Activated CD4-positive, alpha-beta T cell treated with anti-CD3 and anti-CD28 coated beads, Interleukin-2, amount 10 ng/mL, durations not matched to agents 24 days and 14 days (primary cell): ENCODE measurements around the gene FOXI3. TPM values are rescaled to one million over a fixed set of nuclear protein-coding genes. Genes with fewer than 3 reads are reported as not detected.

ENCODE experiments used
- DNase-seq: peaks from one replicate; pipeline ENCODE4 v3.0.0; 2022
- H3K27ac Mint-ChIP-seq: one replicate; pipeline ENCODE4 v1.8.0; 2022; ENCODE audit warnings: mild to moderate bottlenecking, mixed read lengths
- H3K27me3 Mint-ChIP-seq: one replicate; pipeline ENCODE4 v1.8.0; 2022; ENCODE audit warnings: mixed read lengths
- H3K36me3 Mint-ChIP-seq: one replicate; pipeline ENCODE4 v1.8.0; 2022; ENCODE audit warnings: low read depth, mild to moderate bottlenecking, mixed read lengths
- H3K4me1 Mint-ChIP-seq: one replicate; pipeline ENCODE4 v1.8.0; 2021; ENCODE audit warnings: mixed read lengths
- H3K4me3 Mint-ChIP-seq: one replicate; pipeline ENCODE4 v1.8.0; 2022; ENCODE audit warnings: mild to moderate bottlenecking, moderate library complexity, mixed read lengths
- H3K9me3 Mint-ChIP-seq: one replicate; pipeline ENCODE4 v1.8.0; 2021; ENCODE audit warnings: mixed read lengths
- intact Hi-C: fragments of 100-400 bp; cut with micrococcal nuclease; formaldehyde crosslinking; loops from one replicate; pipeline ENCODE4 v1.15.1; 2023
- total RNA-seq: library from RNA; stranded (reverse); gene quantifications from 2 replicates; pipeline ENCODE4 v1.2.3, GENCODE V29; 2022

FOXI3 gene
- total RNA-seq: not detected in 2 replicates

DNA sequence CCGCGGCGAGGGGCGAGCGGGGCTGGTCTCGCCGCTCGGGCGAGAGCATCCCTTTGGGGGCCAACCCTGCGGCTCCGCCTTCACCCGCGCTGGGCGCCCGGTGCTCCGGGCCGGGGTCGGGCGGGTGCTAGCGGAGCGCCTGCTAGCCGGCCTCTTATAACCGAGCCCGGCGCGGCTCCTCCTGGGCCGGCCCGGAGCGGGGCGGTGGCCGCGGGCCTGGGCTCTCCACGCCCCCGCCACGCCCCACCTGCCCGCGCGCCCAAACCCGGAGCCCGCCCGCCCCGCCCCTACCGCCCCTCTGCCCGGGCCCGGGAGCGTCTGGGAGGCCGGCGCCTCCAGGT lies at the start of gene FOXI3:
Gene FOXI3 (minus strand): TSS at position 129 of the 341 bp plus-strand sequence. CDS start 158 bp downstream, outside the sequence.
- H3K9me3 Mint-ChIP-seq: no peaks in the 10 kb centered on the region
- intact Hi-C loops: no loop called here
- peaks cover 4% of the 10 kb centered on the region for H3K4me1 Mint-ChIP-seq
- H3K4me3 Mint-ChIP-seq: peak within 1 kb of the TSS; percentile 76
- H3K27me3 Mint-ChIP-seq: peaks cover 58% of the 10 kb centered on the region
- peak; percentile 59 for DNase-seq
- no peaks in the 10 kb centered on the region for H3K36me3 Mint-ChIP-seq
- H3K27ac Mint-ChIP-seq: no peak within 1 kb of the TSS

DNA sequence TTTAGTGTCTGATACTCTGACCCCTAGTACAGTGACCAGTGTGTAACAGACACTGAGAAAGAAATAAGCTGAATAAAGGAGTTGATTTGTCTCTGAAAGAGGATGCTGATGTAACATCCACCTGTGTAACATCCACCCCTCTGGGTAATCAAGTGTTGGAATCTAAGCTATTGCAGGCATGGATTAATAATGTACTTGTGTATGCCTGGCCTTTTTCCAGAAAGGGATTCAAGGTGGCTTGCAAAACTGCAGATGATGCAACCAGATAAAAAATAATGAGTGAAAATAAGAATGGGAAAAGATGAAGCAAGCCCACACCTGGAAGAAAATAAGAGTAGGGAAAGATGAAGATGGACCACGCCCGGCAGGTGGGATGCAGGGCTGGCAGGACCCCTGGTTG lies 48.2 kb upstream of the FOXI3 start:
- no peak overlapping the region for H3K4me3 Mint-ChIP-seq

DNA sequence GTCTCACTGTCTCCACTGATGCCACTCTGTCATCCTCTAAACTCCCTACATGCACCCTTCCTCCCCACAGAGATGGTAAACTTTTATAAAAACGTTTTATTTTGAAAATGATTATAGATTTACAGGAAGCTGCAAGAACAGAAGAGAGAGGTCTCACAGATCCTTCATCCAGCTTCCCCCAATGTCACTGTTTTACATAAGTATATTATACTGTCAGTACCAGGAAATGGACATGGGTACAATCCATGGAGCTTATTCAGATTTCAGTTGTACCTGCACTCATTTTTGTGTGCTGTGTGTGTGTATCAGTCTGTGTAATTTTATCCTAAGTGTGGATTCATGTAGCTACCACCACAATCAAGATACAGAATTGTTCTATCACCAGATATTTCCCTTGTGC lies 46.7 kb upstream of the FOXI3 start:
- H3K27ac Mint-ChIP-seq: no peak overlapping the region
- no peak for DNase-seq
- no peak overlapping the region for H3K4me3 Mint-ChIP-seq
- H3K9me3 Mint-ChIP-seq: no peaks in the 10 kb centered on the region
- peaks cover 1% of the 10 kb centered on the region for H3K27me3 Mint-ChIP-seq
- H3K36me3 Mint-ChIP-seq: no peaks in the 10 kb centered on the region
- H3K4me1 Mint-ChIP-seq: no peaks in the 10 kb centered on the region
- intact Hi-C loops: no loop called here

More for the DNA sequence above, 48.2 kb upstream of the FOXI3 start:
- no peaks in the 10 kb centered on the region for H3K36me3 Mint-ChIP-seq
- H3K4me1 Mint-ChIP-seq: no peaks in the 10 kb centered on the region
- H3K27ac Mint-ChIP-seq: no peak overlapping the region
- intact Hi-C loops: no loop called here
- no peaks in the 10 kb centered on the region for H3K27me3 Mint-ChIP-seq
- no peaks in the 10 kb centered on the region for H3K9me3 Mint-ChIP-seq
- DNase-seq: no peak

DNA sequence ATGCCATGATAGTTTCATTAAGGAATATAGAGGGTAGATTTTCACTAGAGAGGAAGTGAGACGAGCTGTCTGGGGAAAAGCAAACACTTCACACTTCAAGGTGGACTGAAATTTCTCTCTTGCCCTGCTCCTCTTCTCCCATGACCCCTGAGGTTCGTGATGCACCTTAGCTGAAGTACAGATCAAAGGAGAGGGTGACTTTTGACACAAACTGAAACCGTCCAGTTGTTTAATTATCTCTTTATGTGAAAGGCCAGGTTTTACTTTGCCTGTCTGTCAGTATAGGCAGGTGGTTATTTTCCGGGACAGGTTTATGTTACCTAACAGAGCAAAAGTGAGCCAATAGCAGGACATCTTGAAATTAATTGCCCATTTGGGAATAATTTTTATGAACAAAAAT lies 41.0 kb upstream of the FOXI3 start:
- intact Hi-C loops: no loop called here
- H3K36me3 Mint-ChIP-seq: no peaks in the 10 kb centered on the region
- peaks cover 4% of the 10 kb centered on the region for H3K27me3 Mint-ChIP-seq
- DNase-seq: no peak
- no peak overlapping the region for H3K4me3 Mint-ChIP-seq
- H3K9me3 Mint-ChIP-seq: no peaks in the 10 kb centered on the region
- H3K27ac Mint-ChIP-seq: no peak overlapping the region
- H3K4me1 Mint-ChIP-seq: no peaks in the 10 kb centered on the region

DNA sequence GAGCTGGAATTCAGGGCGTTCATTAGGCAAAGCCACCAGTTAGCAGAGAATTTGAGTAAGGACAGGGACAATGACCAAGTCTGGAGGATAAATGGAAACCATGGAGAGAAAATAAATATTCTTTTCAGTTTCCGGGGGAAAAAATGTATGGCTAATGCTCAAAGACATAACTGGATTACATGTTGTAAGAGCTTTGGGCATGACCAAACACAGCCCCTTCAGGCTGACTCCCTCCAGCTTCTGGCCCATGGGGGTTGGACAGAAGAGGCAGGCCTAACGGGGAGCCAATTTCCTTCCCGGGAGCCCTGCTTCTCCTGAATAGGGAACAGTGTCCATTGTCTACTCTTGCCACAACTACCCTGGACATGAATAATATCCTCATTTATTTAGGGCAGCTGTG lies 39.5 kb upstream of the FOXI3 start:
- no peak overlapping the region for H3K27ac Mint-ChIP-seq
- intact Hi-C loops: no loop called here
- DNase-seq: no peak
- H3K4me3 Mint-ChIP-seq: no peak overlapping the region
- no peaks in the 10 kb centered on the region for H3K9me3 Mint-ChIP-seq
- H3K4me1 Mint-ChIP-seq: no peaks in the 10 kb centered on the region
- no peaks in the 10 kb centered on the region for H3K36me3 Mint-ChIP-seq
- peaks cover 5% of the 10 kb centered on the region for H3K27me3 Mint-ChIP-seq

DNA sequence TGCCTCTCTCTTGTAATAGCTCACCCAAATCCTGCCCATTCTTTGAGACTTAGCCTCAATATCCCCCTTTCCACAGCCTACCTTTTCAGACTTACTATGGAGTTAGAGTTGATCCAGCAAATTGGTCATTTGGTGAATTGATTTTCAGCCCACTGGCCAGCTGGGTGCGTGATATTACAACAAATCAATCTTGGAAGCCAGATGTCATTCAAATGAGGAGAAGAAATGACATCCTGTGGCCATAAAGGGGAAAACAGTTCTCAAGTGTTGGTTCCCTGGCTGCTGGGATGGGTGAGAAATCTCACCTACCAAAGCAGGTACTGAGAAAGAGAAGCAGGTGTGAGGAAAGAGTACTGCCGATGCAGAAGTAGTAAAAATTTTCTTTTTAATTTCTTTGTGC lies 36.7 kb upstream of the FOXI3 start:
- Mint-ChIP-seq H3K36me3 (no peaks in the 10 kb centered on the region), H3K4me3 (no peak overlapping the region), H3K4me1 (no peaks in the 10 kb centered on the region), H3K27me3 (peaks cover 4% of the 10 kb centered on the region), H3K9me3 (no peaks in the 10 kb centered on the region), H3K27ac (no peak overlapping the region)
- no peak for DNase-seq
- intact Hi-C loops: no loop called here

DNA sequence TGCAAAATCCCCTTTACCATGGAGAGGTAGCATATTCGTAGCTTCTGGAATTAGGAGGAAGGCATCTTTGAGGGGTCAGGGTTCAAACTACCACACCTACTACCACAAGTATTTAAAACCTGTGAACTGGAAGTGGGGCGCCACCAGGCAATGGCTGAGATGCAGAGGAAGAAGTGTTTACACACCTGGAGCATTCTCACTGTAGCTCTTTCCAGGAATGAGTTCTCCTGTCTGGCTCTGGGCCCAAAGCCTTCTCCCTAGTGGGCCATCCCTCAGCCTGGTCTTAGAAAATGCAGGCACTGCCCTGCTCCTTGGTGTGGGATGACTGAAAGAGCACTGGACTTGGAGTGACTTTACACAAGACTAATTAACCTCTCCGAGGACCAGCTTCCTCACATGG lies 30.7 kb upstream of the FOXI3 start:
- Mint-ChIP-seq H3K4me3 (no peak overlapping the region), H3K27me3 (no peaks in the 10 kb centered on the region), H3K36me3 (no peaks in the 10 kb centered on the region), H3K9me3 (no peaks in the 10 kb centered on the region), H3K4me1 (no peaks in the 10 kb centered on the region), H3K27ac (no peak overlapping the region)
- DNase-seq: no peak
- intact Hi-C loops: no loop called here

DNA sequence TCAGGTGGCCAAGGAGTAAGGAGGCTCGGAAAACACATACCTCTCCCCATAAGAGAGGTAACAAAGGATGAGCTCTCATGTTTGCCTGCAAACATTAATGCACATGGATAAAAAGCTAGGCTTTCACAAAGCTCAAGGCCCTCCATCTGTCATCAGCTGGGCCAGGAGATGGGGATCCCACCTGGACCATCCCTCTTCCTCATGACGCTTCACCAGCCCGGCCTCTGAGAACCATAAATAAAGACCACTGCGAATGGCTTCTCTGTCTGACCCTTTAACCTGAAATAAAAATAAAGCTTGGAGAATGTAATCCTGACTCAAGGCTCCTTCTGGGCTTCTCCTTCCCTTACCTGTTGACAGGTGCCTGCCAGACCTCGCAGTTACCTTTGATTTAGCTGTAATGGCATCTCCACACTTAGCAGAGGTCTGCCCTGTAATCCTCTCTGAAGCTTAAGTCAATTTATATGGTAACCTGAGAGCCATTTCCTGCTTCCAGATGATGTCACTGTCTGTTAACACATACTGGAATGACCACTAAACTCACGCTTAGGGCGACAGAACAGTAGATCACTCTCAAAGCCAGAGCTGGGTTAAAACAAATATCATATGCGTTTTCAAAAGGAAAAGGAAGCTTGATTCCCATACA lies 29.3 kb upstream of the FOXI3 start:
- Mint-ChIP-seq H3K4me1 (no peaks in the 10 kb centered on the region), H3K9me3 (no peaks in the 10 kb centered on the region), H3K27me3 (peaks cover 1% of the 10 kb centered on the region), H3K36me3 (no peaks in the 10 kb centered on the region), H3K27ac (no peak overlapping the region), H3K4me3 (no peak overlapping the region)
- DNase-seq: no peak
- intact Hi-C loops: no loop called here

DNA sequence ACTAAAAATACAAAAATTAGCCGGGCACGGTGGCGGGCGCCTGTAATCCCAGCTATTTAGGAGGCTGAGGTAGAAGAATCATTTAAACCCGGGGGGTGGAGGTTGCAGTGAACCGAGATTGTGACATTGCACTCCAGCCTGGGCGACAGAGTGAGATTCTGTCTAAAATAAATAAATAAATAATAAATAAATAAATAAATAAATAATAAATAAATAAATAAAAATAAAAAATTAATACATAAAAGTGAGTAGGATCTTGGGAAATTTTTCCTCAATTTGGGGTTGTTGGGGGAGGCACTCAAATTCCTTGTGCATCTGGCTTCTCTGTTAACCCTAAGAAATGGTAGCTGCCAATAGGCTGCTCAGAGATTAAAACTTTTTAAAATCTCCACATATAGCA lies 20.3 kb upstream of the FOXI3 start:
- H3K4me3 Mint-ChIP-seq: no peak overlapping the region
- no peak for DNase-seq
- H3K9me3 Mint-ChIP-seq: no peaks in the 10 kb centered on the region
- H3K27me3 Mint-ChIP-seq: peaks cover 9% of the 10 kb centered on the region
- intact Hi-C loops: no loop called here
- no peaks in the 10 kb centered on the region for H3K4me1 Mint-ChIP-seq
- no peak overlapping the region for H3K27ac Mint-ChIP-seq
- no peaks in the 10 kb centered on the region for H3K36me3 Mint-ChIP-seq

DNA sequence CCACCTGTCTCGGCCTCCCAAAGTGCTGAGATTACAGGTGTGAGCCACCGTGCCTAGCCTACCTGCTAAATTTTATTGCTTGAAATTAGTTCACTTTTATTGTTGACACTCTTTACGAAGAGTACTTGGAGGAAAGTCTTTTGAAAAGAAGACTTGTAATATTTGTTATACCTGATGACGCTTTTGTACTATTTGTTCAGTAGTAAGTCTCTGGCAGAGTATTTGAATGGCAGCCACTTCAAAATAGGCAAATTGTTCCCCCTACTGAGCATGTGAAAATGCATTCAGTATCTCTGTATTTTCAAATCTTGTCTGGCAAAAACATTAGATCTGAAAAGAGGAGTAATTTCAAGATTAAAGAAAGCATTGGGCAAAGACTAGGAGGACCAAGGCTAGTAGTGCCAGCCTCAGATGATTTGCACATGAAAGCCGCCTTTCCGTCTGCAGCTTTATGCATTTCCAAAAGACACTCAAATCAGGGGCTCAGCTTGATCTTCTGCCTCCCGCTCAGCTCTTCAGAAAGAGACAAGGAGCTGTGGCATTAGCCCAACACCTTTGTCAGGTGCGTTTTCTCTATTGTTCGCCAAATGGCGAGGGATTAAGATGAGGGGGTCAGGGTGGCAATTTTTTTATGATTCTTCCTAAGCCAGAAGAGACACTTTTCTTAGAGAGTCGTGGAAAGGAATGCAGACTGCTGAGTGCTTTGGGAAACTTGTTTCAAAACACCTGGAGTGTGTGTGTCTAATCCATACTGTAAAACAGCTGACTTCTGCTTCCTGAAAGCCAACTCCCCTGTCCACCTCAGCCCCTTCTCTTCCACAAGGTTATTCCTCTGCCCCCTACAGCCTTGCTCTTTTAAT lies 18.8 kb upstream of the FOXI3 start:
- no peaks in the 10 kb centered on the region for H3K36me3 Mint-ChIP-seq
- no peaks in the 10 kb centered on the region for H3K9me3 Mint-ChIP-seq
- no peaks in the 10 kb centered on the region for H3K4me1 Mint-ChIP-seq
- DNase-seq: no peak
- intact Hi-C loops: no loop called here
- H3K27ac Mint-ChIP-seq: no peak overlapping the region
- H3K4me3 Mint-ChIP-seq: no peak overlapping the region
- peaks cover 9% of the 10 kb centered on the region for H3K27me3 Mint-ChIP-seq

DNA sequence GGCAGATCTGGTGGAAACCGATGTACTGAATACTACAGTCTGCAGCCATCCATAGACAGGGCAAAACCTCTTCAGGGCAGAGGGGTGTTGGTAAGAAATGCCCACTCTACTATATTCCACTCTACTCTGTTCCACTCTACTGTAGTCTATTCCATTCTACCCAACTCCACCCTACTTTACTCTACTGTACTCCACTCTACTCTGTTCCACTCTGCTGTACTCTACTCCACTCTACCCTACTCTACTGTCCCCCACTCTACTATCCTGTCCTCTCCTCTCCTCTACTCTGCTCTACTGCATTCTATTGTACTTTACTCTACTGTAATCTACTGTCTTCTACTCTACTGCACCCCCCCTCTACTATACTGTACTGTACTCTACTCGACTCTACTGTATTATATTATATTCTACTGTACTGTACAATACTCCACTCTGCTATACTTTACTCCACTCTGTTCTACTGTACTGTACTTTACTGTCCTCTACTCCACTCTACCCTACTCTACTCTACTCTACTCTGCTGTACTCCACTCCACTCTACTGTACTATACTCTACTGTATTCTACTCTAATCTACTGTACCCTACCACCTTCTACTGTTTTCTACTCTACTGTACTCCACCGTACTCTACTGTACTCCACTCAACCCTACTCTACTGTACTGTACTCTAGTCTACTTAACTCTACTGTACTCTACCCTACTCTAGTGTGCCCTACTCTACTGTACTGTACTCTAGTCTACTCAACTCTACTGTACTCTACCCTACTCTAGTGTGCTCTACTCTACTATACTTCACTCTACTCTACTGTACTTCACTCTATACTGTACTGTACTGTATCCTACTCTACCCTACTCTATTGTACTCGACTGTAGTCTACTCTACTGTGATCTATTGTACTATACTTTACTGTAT lies 17.0 kb upstream of the FOXI3 start:
- H3K4me1 Mint-ChIP-seq: no peaks in the 10 kb centered on the region
- no peaks in the 10 kb centered on the region for H3K36me3 Mint-ChIP-seq
- peaks cover 6% of the 10 kb centered on the region for H3K27me3 Mint-ChIP-seq
- no peak for DNase-seq
- H3K9me3 Mint-ChIP-seq: no peaks in the 10 kb centered on the region
- intact Hi-C loops: no loop called here
- H3K27ac Mint-ChIP-seq: no peak overlapping the region
- no peak overlapping the region for H3K4me3 Mint-ChIP-seq

DNA sequence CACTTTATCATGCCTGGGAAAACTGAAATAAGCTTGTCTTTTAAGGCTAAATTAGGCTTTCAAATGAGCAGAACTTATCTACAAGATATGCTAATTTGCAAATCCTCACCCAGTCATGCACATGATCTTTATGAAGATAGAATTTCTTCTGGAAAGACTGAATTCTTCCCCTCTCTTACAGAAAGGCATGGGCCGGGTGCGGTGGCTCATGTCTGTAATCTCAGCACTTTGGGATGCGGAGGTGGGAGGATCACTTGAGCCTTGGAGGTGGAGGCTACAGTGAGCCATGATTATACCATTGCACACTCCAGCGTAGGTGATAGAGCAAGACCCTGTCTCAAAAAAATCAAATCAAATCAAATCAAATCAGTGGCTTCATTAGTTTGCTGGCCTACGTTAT lies 11.7 kb upstream of the FOXI3 start:
- H3K27ac Mint-ChIP-seq: no peak overlapping the region
- H3K27me3 Mint-ChIP-seq: no peaks in the 10 kb centered on the region
- no peaks in the 10 kb centered on the region for H3K9me3 Mint-ChIP-seq
- DNase-seq: no peak
- H3K36me3 Mint-ChIP-seq: no peaks in the 10 kb centered on the region
- no peaks in the 10 kb centered on the region for H3K4me1 Mint-ChIP-seq
- H3K4me3 Mint-ChIP-seq: no peak overlapping the region
- intact Hi-C loops: no loop called here

DNA sequence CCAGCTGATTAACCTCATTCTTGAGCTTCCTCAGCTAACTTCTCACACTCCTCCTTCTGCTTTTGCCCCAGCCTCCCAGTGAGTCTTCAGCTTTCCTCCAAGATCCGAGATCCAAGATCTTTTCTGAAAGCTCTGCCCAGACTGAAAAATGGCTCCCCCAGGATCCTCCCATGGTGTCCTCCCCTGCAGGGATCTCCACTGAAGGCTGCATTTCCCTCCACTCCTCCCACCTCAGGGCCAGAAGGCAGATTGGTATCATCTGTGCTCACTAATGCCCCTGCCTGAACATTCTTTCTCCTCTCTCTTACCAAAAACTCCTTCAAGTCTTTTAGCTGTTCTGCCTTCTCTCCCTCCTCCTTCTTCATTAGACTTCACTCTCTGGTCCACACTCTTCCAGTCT lies 6.1 kb upstream of the FOXI3 start:
- no peaks in the 10 kb centered on the region for H3K4me1 Mint-ChIP-seq
- no peaks in the 10 kb centered on the region for H3K36me3 Mint-ChIP-seq
- no peak overlapping the region for H3K27ac Mint-ChIP-seq
- no peak for DNase-seq
- H3K27me3 Mint-ChIP-seq: peaks cover 21% of the 10 kb centered on the region
- H3K4me3 Mint-ChIP-seq: no peak overlapping the region
- intact Hi-C loops: no loop called here
- H3K9me3 Mint-ChIP-seq: no peaks in the 10 kb centered on the region
